Panc1 (cell line): ENCODE data around the gene GNAI2.

Source experiments
- POLR2AphosphoS5 ChIP-seq: IDR thresholded peaks from 2 replicates; pipeline ENCODE4 v1.6.1; 2012; ENCODE audit warnings: mild to moderate bottlenecking, low read depth, low read length, moderate library complexity
- SIN3A ChIP-seq: IDR thresholded peaks from 2 replicates; pipeline ENCODE4 v1.6.1; 2012; ENCODE audit warnings: low read depth, mild to moderate bottlenecking, low read length, moderate library complexity, borderline replicate concordance; ENCODE audit not compliant: insufficient read depth
- TCF7L2 ChIP-seq: IDR thresholded peaks from 2 replicates; pipeline ENCODE4 v1.6.1; 2011; ENCODE audit warnings: mild to moderate bottlenecking, low read depth, low read length, inconsistent platforms
- TF ChIP-seq, protein P1 (sequence below): fragments of 450-650 bp; IDR thresholded peaks from 2 replicates; pipeline ENCODE4 v1.5.1; 2017; ENCODE audit warnings: mild to moderate bottlenecking

DNA sequence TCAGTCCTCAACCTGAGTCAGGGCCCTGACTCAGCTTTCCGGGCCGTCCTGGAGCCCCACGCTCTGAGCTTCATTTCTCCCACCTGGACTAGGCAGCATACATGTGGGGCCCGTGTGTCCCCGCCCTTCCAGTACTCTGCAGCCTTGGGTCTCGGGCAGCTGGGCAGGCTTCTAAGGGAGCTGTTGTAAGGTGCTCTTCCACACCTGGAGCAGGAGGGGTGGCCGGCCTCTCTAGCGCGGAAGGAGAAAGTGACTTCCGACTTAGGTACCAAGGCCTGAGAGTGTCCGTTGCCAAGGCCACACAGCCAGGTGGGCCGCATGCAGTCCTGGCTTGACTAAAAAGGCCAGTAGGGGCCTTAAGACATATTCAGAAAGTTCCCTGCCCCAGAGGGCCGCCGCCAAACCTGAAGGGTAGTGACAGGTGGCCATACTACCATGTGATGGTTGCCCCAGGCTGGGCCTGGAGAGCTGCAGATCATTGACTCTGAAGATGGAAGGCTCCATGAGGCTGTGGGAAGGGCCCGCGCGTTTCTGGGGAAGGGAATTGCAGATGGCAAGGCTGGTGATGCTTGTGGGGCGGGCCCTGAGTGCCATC, 23.5 kb downstream of the GNAI2 start:
- no peak for TF ChIP-seq POLR2AphosphoS5
- TF ChIP-seq, protein P1, sequence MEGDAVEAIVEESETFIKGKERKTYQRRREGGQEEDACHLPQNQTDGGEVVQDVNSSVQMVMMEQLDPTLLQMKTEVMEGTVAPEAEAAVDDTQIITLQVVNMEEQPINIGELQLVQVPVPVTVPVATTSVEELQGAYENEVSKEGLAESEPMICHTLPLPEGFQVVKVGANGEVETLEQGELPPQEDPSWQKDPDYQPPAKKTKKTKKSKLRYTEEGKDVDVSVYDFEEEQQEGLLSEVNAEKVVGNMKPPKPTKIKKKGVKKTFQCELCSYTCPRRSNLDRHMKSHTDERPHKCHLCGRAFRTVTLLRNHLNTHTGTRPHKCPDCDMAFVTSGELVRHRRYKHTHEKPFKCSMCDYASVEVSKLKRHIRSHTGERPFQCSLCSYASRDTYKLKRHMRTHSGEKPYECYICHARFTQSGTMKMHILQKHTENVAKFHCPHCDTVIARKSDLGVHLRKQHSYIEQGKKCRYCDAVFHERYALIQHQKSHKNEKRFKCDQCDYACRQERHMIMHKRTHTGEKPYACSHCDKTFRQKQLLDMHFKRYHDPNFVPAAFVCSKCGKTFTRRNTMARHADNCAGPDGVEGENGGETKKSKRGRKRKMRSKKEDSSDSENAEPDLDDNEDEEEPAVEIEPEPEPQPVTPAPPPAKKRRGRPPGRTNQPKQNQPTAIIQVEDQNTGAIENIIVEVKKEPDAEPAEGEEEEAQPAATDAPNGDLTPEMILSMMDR, result no peak
- TF ChIP-seq SIN3A, result no peak
- no peak for TF ChIP-seq TCF7L2
